ENCODE results near the gene ST6GALNAC2. TPM values are rescaled to one million over a fixed set of nuclear protein-coding genes. Genes with fewer than 3 reads are reported as not detected.
A peak's percentile ranks its signal among the peaks of the same experiment; 100 is the strongest.

The ST6GALNAC2 gene
- total RNA-seq, 1 donor from 2014 or later, result 13.6 TPM

DNA sequence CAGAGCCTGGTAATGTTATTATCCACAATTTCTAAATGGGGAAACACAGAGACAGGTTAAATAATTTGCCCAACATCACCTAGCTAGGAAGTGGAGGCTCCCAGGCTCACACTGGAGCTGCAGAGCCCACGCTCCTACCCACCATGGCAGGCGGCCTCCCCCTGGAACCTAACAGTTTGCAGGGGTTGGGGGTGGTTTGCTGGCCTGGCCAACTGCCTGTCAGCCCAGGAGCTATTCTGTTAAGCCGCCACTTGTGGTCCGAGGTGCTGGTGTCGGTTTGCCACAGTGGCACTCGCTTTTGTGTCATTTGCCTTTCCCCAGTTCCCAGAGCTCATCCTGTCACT lies 42.2 kb downstream of the ST6GALNAC2 start:
- Histone ChIP-seq H3K27me3 (ENCODE audit: control insufficient read depth, insufficient read depth, low read length) (peaks cover 11% of the 10 kb centered on the region), H3K4me3 (ENCODE audit: low read depth, low read length) (no peak overlapping the region), H3K36me3 (ENCODE audit: control insufficient read depth, insufficient read depth, low read length) (no peaks in the 10 kb centered on the region)
- no peak for DNase-seq (ENCODE audit: low read depth)
- TF ChIP-seq, protein P1, sequence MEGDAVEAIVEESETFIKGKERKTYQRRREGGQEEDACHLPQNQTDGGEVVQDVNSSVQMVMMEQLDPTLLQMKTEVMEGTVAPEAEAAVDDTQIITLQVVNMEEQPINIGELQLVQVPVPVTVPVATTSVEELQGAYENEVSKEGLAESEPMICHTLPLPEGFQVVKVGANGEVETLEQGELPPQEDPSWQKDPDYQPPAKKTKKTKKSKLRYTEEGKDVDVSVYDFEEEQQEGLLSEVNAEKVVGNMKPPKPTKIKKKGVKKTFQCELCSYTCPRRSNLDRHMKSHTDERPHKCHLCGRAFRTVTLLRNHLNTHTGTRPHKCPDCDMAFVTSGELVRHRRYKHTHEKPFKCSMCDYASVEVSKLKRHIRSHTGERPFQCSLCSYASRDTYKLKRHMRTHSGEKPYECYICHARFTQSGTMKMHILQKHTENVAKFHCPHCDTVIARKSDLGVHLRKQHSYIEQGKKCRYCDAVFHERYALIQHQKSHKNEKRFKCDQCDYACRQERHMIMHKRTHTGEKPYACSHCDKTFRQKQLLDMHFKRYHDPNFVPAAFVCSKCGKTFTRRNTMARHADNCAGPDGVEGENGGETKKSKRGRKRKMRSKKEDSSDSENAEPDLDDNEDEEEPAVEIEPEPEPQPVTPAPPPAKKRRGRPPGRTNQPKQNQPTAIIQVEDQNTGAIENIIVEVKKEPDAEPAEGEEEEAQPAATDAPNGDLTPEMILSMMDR (IDR thresholded peaks at IDR 0.05; ENCODE audit: insufficient read depth, low read length, poor library complexity, severe bottlenecking), result no peak

DNA sequence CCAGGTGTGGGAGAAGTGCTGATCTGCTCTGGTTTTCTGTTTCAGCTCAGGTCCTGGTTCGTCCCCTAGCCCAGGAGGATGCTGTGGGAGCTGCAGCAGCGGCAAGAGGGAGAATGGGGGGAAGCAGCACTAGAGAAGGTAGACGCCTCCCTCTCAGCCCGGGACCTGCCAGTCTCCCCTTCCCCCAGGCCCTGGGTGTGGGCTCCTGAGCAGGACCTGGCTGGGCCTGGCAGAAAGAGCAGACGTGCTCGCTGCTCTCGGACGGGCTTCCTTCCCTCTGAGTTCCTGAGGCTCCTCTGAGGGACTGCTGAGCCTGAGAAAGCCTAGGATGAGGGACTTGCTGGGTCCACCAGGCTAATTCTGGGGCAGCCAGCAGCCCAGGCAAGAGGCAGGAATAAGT lies 42.7 kb downstream of the ST6GALNAC2 start:
- Histone ChIP-seq H3K36me3 (ENCODE audit: control insufficient read depth, insufficient read depth, low read length) (no peaks in the 10 kb centered on the region), H3K27me3 (ENCODE audit: control insufficient read depth, insufficient read depth, low read length) (peaks cover 15% of the 10 kb centered on the region), H3K4me3 (ENCODE audit: low read depth, low read length) (no peak overlapping the region)
- no peak for DNase-seq (ENCODE audit: low read depth)
- TF ChIP-seq, protein P1 (IDR thresholded peaks at IDR 0.05; ENCODE audit: insufficient read depth, low read length, poor library complexity, severe bottlenecking), result no peak

DNA sequence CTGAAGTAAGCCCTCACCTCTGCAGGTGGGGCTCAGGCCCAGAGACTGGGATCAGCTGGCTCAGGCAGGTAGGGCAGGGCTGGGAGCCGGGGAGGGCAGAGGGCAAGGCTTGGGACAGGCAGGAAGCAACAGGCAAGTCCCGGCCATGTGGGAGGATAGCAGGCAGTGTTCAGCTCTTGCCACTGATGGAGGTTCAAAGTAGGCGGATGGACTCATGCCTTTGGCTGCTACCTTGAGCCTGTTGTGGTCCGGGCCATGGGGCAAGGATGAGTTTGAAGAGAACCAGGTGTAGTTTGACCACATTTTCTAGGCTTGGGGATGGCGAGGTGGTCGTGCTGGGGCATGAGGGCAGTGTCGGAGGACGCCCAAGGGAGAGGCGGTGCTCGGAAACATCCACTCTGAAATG lies 43.1 kb downstream of the ST6GALNAC2 start:
- Histone ChIP-seq H3K36me3 (ENCODE audit: control insufficient read depth, insufficient read depth, low read length) (no peaks in the 10 kb centered on the region), H3K27me3 (ENCODE audit: control insufficient read depth, insufficient read depth, low read length) (peaks cover 15% of the 10 kb centered on the region), H3K4me3 (ENCODE audit: low read depth, low read length) (no peak overlapping the region)
- DNase-seq (ENCODE audit: low read depth), result no peak
- TF ChIP-seq, protein P1 (IDR thresholded peaks at IDR 0.05; ENCODE audit: insufficient read depth, low read length, poor library complexity, severe bottlenecking), result no peak

DNA sequence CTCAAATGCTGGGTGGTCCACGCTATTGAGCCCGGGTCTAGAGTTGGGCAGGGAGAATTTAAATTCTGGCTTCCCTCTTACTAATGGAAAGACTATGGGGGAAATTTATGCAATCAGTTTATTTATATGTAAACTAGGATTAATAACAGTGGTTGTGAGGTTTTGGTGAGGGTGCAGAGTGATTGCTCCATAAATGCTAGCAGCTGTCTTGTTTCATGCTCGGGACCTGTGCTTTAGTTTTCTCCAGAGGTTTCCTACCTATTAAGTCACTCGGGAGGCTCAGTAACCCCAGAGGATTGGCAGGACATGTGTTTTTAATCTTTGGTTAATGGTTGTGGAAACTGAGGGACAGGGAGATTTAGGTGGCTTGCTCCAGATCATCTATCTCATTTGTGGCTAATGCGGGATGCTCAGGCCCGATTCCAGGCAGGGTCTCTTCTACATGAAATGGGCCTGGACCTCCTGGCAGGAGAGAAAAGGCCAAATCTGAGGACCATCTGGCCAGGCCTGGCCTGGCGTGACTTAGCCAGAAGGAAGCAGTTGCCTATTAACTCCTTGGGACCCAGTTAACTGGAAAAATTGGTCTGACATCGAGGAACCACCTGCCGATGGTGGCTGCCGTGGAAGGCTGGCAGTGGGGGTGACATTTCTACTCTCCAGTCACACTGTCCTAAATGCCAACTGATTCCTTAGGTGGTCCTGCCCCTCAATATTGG lies 43.8 kb downstream of the ST6GALNAC2 start:
- TF ChIP-seq, protein P1 (IDR thresholded peaks at IDR 0.05; ENCODE audit: insufficient read depth, low read length, poor library complexity, severe bottlenecking), result no peak
- no peaks in the 10 kb centered on the region for H3K36me3 ChIP-seq (ENCODE audit: control insufficient read depth, insufficient read depth, low read length)
- peaks cover 15% of the 10 kb centered on the region for H3K27me3 ChIP-seq (ENCODE audit: control insufficient read depth, insufficient read depth, low read length)
- DNase-seq (ENCODE audit: low read depth), result no peak
- no peak overlapping the region for H3K4me3 ChIP-seq (ENCODE audit: low read depth, low read length)

DNA sequence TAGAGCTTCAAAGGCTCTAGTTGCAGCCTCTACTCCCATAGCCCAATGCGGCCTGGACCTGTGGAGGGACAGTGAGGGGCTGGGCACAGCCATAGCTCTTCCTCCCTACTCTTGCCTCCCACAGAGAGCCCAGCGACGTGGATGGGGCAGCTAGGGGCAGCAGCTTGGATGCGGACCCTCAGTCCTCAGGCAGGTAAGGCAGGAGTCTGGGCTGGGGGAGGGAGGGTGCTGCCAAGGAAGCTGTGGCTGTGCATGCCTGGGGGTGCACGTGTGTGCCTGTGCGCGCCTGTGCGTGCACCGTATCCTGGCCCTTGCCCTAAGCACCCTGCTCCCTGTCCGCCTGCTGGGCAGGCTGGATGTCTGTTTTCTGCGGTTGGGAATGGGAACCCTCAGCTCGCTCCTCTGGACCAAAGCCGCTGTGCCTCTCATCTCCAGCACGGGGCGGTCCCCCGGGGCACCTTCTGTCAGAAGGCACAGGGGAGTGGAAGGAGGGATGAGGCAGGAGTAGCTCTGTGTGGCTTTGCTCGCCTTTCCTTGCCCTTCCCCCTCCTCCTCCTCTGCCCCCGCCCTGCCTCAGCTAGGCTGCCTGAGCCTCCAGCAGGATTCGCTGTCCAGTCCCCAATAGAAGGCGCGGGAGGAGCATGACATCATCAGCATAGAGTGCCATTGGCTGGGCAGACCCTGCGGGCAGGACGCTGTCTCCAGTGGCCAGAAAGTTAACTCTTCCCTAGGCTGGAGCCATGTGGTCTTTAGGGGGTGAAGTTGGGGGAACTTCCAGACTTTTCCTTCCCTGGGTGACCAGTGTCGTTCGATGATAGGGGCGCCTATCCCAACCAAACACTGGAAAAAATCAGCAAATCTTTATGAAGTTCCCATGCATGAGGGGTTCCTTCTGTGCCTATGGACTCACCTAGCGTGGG lies 45.0 kb downstream of the ST6GALNAC2 start:
- peak overlapping the region; percentile 23 for H3K4me3 ChIP-seq (ENCODE audit: low read depth, low read length)
- peaks cover 15% of the 10 kb centered on the region for H3K27me3 ChIP-seq (ENCODE audit: control insufficient read depth, insufficient read depth, low read length)
- peak; percentile 86 for DNase-seq (ENCODE audit: low read depth)
- TF ChIP-seq, protein P1 (IDR thresholded peaks at IDR 0.05; ENCODE audit: insufficient read depth, low read length, poor library complexity, severe bottlenecking), result peak; percentile 3
- H3K36me3 ChIP-seq (ENCODE audit: control insufficient read depth, insufficient read depth, low read length), result no peaks in the 10 kb centered on the region

Measured in kidney epithelial cell (primary cell).